ENCODE measurements around the gene ADGRA1.

Gene ADGRA1

DNA sequence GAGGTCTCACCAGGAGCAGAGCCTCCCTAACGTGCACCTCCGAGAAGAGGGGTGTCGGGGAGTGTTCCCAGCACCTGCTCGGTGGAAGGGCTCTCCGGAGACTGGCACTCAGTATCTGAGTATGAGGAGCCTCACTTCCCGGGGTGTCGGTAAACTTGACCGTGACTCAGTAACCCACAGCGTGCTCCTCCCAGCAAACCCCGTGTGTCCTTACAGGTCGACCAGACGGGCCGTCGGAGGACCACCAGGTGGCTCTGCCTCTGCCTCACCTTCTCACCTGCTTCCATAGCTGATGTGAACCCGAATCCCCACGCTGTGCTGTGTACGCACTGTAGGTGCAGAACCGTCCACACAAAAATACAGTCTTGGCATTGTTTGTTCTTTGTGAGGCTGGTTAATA, 43.3 kb downstream of the ADGRA1 start:
- TF ChIP-seq CTCF (IDR thresholded peaks at IDR 0.05; ENCODE audit: low read depth, low read length) = no peak
- Histone ChIP-seq H3K27me3 (no peaks in the 10 kb centered on the region), H3K4me3 (ENCODE audit: low read depth, low read length) (no peak overlapping the region), H3K4me1 (no peaks in the 10 kb centered on the region), H3K9me3 (no peaks in the 10 kb centered on the region), H3K36me3 (no peaks in the 10 kb centered on the region)
- DNase-seq = no peak

- no peaks in the 10 kb centered on the region for H3K27me3 ChIP-seq
- H3K9me3 ChIP-seq = no peaks in the 10 kb centered on the region
- H3K4me1 ChIP-seq = no peaks in the 10 kb centered on the region
- DNase-seq = no peak
- no peak for TF ChIP-seq CTCF (IDR thresholded peaks at IDR 0.05; ENCODE audit: low read depth, low read length)
- H3K4me3 ChIP-seq (ENCODE audit: low read depth, low read length) = no peak overlapping the region
- H3K36me3 ChIP-seq = no peaks in the 10 kb centered on the region
Observed at GRCh38 chr10:133131734-133132472, 44.2 kb downstream of the ADGRA1 start.

DNA sequence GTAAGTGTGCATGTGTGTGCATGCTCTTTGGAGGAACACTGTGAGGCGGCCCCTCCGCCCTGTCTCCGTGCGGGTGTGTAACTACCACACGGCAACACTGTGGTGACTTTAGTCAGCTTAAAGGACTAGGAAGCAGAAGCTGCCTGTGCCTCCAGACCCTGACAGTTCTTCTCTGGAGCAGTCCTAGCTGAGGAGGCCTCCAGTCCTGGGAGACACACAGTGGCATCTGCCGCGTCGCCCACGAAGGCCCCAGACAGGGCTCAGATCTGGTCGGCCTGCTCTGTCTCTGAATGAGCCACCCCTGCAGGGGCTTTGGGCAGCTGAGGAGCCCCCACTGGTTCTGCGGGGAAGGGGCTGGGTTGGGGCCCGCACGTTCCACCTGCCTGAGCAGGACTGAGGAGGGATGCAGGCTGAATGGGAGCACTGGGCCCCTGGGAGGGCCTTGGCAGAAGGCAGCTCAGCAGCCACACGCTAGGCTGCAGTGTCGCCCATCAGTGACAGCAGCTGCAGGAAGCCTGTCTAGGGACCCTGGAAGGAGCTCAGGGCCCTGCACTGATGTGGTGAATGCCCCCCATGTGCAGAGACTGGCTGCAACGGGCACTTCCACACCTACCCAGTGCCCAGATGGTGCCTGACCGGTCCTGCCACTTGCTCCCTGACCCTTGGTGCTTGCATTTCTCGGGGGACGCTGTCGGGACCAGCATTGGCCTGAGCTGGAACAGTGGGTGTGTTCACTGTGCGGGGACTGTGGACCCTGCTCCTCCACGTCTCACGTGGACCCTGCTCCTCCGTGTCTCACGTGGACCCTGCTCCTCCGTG, 45.0 kb downstream of the ADGRA1 start:
- H3K36me3 ChIP-seq = no peaks in the 10 kb centered on the region
- no peak for DNase-seq
- H3K27me3 ChIP-seq = no peaks in the 10 kb centered on the region
- no peaks in the 10 kb centered on the region for H3K4me1 ChIP-seq
- TF ChIP-seq CTCF (IDR thresholded peaks at IDR 0.05; ENCODE audit: low read depth, low read length) = no peak
- H3K4me3 ChIP-seq (ENCODE audit: low read depth, low read length) = no peak overlapping the region
- H3K9me3 ChIP-seq = no peaks in the 10 kb centered on the region

DNA sequence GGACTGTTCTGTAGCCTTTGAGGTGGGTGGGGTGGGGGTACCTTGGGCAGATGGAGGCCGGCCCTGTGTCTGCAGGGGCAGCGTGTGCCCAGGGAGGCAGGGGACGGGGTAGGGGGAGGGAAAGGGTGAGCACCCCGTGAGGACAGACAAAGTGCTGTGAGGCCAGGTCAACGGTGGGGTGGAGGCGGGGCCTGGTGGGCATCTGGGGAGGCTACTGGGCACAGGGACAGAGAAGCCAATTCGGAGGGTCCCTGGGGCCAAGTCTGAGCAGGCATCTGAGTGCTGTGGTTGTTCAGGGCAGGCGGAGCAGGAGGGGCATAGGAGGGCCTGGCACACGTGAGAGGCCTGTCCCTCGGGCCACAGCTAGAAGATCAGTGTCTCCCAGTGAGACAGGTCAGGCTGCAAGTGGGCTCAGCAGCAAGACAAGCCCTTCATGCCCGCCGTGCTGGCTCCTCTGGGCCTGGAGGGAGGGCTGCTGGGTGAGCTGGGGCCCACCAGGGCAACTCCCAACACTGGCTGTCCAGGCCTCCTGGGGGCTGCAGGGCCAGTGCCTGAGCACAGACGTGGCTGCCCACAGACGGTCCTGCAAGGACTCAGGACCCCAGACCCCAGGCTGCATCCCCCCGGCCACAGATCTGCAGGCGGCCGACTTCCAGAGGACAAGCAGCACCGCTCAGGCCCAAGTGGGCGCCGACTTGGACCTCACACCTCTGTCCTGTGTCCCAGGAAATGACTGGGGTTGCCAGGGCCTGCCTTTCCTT, 45.9 kb downstream of the ADGRA1 start:
- no peak for TF ChIP-seq CTCF (IDR thresholded peaks at IDR 0.05; ENCODE audit: low read depth, low read length)
- H3K36me3 ChIP-seq = no peaks in the 10 kb centered on the region
- DNase-seq = no peak
- H3K9me3 ChIP-seq = no peaks in the 10 kb centered on the region
- no peaks in the 10 kb centered on the region for H3K4me1 ChIP-seq
- H3K27me3 ChIP-seq = no peaks in the 10 kb centered on the region
- H3K4me3 ChIP-seq (ENCODE audit: low read depth, low read length) = no peak overlapping the region

DNA sequence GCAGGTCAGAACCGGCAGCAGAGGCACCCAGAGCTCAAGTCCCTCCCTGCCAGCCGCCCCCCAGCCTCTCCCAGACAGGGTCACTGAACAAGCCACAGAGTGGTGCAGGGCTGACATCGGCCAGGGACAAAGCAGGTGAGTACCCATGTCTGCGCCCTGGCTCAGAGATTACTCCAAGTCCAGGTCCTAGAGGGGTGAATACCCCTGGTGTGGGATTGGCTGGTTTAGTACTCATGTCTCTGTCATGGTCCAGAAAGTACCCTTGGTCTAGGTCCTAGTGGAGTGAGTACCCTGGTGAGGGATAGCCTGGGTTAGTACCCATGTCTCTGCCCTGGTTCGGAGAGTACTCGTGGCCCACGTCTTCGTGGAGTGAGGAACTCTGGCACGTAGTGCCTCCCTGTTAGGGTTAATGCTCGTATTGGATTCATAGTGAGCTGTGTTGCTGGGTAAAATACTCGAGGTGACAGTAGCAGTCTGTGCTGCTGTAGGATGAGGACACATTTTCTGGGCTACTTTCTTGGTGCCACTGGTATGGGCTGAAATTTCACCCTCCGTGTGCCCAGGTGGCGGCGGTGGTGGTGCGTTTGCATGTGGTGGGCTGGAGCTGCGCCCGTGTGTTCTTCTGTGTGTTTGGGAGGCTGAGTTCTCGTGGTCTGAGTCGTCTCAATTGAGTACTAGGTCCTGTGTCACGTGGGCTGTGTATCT, 46.8 kb downstream of the ADGRA1 start:
- no peak overlapping the region for H3K4me3 ChIP-seq (ENCODE audit: low read depth, low read length)
- H3K36me3 ChIP-seq = no peaks in the 10 kb centered on the region
- no peaks in the 10 kb centered on the region for H3K4me1 ChIP-seq
- no peak for TF ChIP-seq CTCF (IDR thresholded peaks at IDR 0.05; ENCODE audit: low read depth, low read length)
- no peaks in the 10 kb centered on the region for H3K9me3 ChIP-seq
- no peak for DNase-seq
- H3K27me3 ChIP-seq = no peaks in the 10 kb centered on the region

All from BE2C (cell line).